GM21423 (cell line): ENCODE data around the gene CLRN2.

Experiments used
- ATAC-seq: cut with Tn5 transposase; IDR thresholded peaks from one replicate; pipeline ENCODE4 v1.9.1; 2021; ENCODE audit warnings: mild to moderate bottlenecking, moderate library complexity; ENCODE audit not compliant: unreplicated experiment

Gene CLRN2

GRCh38 chr4:17514865-17515264 is at the start of gene CLRN2:
CLRN2 (plus strand) TSS chr4:17515165; CDS start chr4:17515267, 102 bp downstream.
- no peak for ATAC-seq

- ATAC-seq = no peak
Observed at GRCh38 chr4:17468619-17469221, 46.2 kb upstream of the CLRN2 start.

DNA sequence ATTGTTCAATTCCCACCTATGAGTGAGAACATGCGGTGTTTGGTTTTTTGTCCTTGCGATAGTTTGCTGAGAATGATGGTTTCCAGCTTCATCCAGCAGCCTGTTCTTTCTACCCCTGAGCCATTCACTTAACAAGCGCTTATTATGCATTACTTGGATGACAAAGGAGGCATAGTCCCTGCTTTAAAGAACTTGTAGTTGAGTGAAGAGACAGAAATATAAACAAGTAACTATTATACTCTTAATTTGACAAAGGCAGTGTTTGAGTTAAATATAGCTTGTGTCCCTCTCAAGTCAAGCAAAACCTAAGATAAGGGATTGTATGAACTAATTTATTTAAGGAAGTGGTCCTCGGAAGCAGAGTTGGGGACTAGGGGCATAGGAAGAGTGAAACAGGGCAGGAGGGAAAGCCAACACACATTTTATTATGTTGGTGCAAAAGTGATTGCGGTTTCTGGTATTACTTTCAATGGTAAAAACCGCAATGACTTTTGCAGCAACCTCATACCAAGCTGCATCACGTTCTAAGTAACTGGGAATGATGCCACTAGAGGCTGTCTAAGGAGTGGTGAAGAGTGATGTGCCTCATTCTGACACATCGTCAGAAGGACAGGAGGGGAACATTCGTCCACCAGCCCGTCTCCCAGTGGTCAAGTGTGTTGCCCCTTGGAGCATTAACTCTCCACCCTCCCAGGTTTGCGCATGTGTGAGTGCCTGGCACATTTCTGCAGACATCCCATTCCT is 44.9 kb upstream of the CLRN2 start:
- ATAC-seq = no peak

- ATAC-seq = no peak
Observed at GRCh38 chr4:17475481-17475880, 39.5 kb upstream of the CLRN2 start.

- no peak for ATAC-seq
Observed at GRCh38 chr4:17476853-17477252, 38.1 kb upstream of the CLRN2 start.

GRCh38 chr4:17477774-17478472 is 37.0 kb upstream of the CLRN2 start:
- ATAC-seq = no peak

GRCh38 chr4:17480210-17480927 is 34.6 kb upstream of the CLRN2 start:
- ATAC-seq = no peak

GRCh38 chr4:17480955-17481354 is 34.0 kb upstream of the CLRN2 start:
- ATAC-seq = no peak

DNA sequence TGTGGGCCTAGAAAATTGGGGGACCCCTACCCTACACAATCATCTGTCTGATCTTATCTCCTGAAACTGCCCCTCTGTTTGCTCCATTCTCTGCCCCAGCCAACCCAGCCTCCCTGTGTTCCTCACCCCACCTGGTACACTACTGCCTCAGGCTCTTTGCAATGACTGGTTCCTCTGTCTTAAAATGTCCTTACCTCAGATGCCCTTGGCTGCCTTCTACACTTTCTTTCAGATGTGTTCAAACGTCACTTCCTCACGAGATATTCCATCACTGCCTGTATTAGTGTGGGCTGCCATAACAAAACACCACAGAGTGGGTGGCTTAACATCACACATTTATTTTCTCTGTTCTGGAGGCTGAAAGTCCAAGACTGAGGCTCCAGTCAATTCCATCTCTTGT is 32.2 kb upstream of the CLRN2 start:
- no peak for ATAC-seq

- no peak for ATAC-seq
Observed at GRCh38 chr4:17489123-17489522, 25.8 kb upstream of the CLRN2 start.

DNA sequence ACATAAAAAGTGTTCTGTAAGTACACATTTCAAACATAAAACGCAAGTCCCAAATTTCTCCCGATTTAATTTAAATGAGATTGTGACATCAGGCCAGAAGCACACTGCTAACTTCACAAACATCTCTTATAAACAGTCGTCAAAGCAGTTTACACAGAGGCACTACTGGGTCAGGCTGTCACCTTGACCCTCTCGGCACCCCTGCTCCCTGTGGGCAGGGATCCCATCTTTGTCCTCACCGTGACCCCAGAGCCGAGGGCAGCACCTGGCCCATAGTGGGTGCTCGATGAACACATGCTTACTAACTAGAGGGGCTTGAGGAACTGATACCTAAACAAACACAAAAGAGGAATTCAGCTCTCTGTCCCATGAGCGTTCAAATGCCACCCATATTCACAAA is 25.2 kb upstream of the CLRN2 start:
- no peak for ATAC-seq

DNA sequence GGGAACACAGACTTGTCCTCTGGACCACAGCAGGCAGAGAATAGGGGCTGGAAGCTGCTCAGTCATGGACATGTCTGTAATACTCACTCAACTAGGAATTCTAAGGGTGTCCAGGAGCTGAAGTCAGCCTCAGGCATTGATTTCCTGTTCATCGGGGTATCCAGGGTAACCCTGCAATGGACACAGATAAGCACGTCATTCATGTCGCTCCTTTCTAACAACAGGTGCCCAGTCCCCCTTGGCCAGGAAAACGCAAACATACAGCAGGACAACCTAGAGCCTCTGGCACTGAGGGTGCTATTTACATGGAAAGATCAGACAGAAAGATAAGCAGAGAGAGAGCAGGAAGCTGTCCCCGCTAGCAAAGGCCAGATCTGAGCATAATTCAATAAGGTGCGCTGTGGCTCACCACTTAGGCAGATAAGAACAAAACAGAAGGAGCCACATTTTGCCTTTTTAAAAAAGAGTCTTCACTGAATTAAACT is 24.3 kb upstream of the CLRN2 start:
- no peak for ATAC-seq

DNA sequence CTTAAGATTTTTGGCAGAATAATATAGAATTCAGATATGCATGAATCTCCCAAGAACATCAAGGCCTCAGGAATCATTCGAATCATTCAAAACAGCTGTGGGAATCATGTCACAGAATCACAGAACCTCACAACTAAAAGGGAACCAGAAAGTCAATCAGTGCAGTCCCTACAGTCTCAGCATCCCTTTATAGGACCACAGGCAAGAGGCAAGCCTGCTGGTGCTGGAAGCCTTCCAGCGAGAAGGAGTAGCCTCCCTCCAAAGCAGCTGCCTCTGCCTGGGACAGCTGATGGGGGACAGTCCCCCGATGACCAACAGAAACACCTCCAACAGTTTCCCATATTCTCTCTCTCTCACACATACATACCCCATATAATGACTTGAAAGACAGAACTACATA is 23.8 kb upstream of the CLRN2 start:
- no peak for ATAC-seq

DNA sequence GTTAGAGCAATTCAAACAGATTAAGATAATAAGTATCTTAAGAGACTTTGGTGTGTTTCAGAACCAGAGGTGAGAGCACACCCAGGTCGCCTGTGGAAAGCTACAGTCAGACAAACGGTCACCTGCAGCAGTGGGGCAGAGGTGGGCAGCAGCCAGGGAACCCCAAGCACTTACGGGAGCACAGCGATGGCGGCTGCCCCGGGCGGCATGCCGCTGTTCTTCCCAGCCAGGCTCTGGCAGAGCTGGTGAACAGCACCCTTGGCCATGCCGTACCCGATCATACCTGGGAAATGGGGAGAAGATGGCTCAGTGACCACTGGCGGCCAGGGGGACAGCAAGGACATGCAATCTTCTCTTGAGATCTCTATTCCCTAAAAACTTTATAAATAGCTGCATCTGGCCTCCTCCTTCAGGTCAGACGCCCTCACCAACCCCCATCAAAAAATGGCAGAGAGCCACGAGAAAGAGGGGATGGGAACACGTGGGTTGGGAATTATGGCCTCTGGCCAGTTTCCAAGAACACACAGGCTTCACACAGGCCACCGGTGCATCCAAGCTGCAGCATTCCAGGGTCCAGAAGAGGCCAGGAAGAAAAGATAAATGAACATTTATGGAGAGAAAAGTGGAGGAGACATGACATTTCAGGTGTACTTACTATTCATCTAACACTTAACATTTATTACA is 22.8 kb upstream of the CLRN2 start:
- ATAC-seq = no peak

DNA sequence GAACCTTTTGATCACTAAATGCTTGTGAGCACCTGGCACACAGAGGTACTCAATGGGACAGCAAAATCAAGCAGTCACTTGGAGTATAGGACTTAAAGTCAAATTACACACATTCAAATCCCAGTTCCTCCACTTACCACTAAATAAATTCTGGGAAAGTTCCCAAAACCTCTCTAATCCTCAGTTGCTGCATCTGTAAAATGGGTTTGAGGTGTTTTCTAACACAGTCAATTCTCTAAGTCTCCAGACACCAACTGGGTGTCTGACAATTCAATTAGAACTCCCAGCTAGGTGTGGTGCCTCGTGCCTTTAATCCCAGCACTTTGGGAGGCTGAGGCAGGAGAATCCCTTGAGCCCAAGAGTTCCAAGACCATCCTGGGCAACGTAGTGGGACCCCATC is 22.1 kb upstream of the CLRN2 start:
- no peak for ATAC-seq

- no peak for ATAC-seq
Observed at GRCh38 chr4:17493619-17494018, 21.3 kb upstream of the CLRN2 start.

DNA sequence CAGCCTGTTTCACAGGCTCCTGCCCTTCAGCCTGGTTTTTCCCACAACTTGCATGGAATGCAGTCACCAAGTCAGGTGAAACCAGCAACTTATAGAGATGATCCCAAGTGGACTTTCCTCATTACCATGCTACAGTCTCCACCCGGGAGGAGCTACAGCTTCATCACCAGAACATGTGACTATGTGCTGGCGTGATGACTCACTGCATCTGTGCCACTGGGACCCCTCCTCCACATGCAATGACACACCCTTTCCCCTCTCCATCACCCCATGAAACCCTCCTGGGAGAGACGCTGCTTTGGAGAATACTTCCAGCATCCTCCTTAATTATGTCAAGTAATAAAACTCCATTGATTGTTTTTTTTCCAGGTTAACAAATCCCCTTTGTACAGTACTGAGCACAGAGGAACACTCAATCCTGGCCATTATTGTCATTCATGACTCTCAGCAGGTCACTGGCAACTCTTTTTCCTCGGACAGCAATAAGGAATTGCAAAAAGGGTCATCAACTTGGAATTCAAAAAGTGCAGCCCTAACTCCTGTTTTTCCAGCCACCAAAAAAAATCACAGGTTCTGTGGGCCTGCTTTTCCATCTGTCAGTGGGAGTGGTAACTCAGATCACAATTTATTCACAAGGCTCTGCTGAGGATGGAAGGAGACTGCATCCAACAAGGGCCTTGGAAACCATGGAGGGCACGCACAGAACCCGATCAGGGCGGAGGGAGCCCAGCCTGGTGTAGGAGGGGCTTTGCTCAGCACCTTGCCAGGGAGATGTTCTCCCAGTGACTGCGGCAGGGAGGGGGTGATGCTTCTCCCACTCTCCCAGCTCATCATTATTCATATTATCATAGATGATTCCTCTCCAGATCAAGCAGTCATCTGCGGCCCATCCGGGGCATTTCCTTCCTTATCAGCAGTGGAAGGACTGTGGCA is 20.4 kb upstream of the CLRN2 start:
- no peak for ATAC-seq

- ATAC-seq = no peak
Observed at GRCh38 chr4:17497890-17498523, 17.0 kb upstream of the CLRN2 start.

DNA sequence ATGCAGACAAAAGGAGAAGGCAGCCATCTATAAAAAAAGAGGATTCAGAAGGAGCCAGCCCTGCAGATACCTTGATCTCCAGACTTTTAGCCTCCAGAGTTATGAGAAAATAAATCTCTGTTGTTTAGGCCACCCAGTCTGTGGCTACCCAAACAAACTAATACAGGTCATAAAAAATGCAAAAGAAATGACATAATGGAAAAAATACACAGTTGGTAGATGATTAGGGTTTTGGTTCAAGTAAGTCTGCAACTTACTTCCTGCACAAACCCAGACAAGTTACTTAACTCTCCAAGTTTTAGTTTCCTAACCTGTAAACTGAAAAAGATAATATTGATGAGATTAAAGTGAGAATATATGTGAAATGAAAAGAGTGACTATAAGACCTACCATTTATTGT is 14.4 kb upstream of the CLRN2 start:
- no peak for ATAC-seq
